ENCODE results near the gene LPP.

- TF ChIP-seq CTCF (IDR thresholded peaks at IDR 0.05; ENCODE audit: borderline replicate concordance, extremely low read depth, low read length, poor library complexity, severe bottlenecking): no peak
- TF ChIP-seq EZH2 (IDR thresholded peaks at IDR 0.05; ENCODE audit: borderline replicate concordance, low read depth, low read length, severe bottlenecking): no peak
Measured at GRCh38 chr3:188580223-188580622, 426.3 kb downstream of the LPP start.

Measured in DND-41 (cell line).